Measurements from ENCODE around the gene GLIPR1.

DNA sequence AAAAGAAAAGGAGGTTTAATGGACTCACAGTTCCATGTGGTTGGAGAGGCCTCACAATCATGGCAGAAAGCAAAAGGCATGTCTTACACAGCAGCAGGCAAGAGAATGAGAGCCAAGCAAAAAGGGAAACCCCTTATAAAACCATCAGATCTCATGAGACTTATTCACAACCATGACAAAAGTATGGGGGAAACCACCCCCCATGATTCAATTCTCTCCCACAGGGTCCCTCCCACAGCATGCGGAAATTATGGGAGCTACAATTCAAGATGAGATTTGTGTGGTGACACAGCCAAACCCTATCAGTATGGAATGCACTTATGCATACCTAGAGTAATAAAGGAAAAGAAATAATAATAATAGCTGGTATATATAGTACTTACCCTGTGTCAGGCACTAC lies 4.5 kb upstream of the GLIPR1 start:
- no peak for TF ChIP-seq CTCF (IDR thresholded peaks at IDR 0.05; ENCODE audit: borderline replicate concordance, extremely low read depth, low read length, poor library complexity, severe bottlenecking)
- TF ChIP-seq EZH2 (IDR thresholded peaks at IDR 0.05; ENCODE audit: borderline replicate concordance, low read depth, low read length, severe bottlenecking), result no peak
